Fibroblast of lung (primary cell): ENCODE measurements around the gene BTAF1. TPM values are rescaled to one million over a fixed set of nuclear protein-coding genes. Genes with fewer than 3 reads are reported as not detected.
A peak's percentile ranks its signal among the peaks of the same experiment; 100 is the strongest.

ENCODE experiments used
- DNase-seq, 2 donors: peaks; one replicate each; pipeline versions ENCODE4 v3.0.0 to v3.0.0-alpha.2; 2010; ENCODE audit warnings: low read depth in 2 of 2
- H2AFZ ChIP-seq: 2 replicates; pipeline ENCODE4 v1.5.1; 2012; ENCODE audit warnings: low read length, control low read depth, inconsistent platforms
- H3K27ac ChIP-seq: 2 replicates; pipeline ENCODE4 v1.5.1; 2011; ENCODE audit warnings: low read length, control low read depth; ENCODE audit not compliant: insufficient read depth
- H3K27me3 ChIP-seq: 2 replicates; pipeline ENCODE4 v1.5.1; 2011; ENCODE audit warnings: mild to moderate bottlenecking, low read length; ENCODE audit not compliant: control insufficient read depth, insufficient read depth
- H3K36me3 ChIP-seq: 2 replicates; pipeline ENCODE4 v1.5.1; 2011; ENCODE audit warnings: low read length; ENCODE audit not compliant: control insufficient read depth, insufficient read depth
- H3K4me1 ChIP-seq: 2 replicates; pipeline ENCODE4 v1.5.1; 2011; ENCODE audit warnings: low read length; ENCODE audit not compliant: control insufficient read depth, insufficient read depth; ENCODE audit errors: extremely low read depth
- H3K4me2 ChIP-seq: 2 replicates; pipeline ENCODE4 v1.5.1; 2011; ENCODE audit warnings: low read length, control low read depth; ENCODE audit not compliant: insufficient read depth; ENCODE audit errors: extremely low read depth
- H3K4me3 ChIP-seq, 4 experiments: fragments of 200-600 bp in 1 of 4; sonication (generic) in 1 of 4; replicated peaks in 1 of 4; 2 replicates each; pipeline ENCODE4 v1.5.1; 2011 to 2016; ENCODE audit warnings: low read length in 4 of 4, low read depth in 3 of 4, mild to moderate bottlenecking in 3 of 4, control low read depth in 2 of 4, inconsistent platforms in 1 of 4, mixed read lengths in 1 of 4; ENCODE audit not compliant: insufficient read depth in 1 of 4; ENCODE audit errors: control extremely low read depth in 1 of 4
- H3K79me2 ChIP-seq: 2 replicates; pipeline ENCODE4 v1.5.1; 2012; ENCODE audit warnings: mild to moderate bottlenecking, low read length, inconsistent platforms; ENCODE audit not compliant: control insufficient read depth, insufficient read depth
- H3K9ac ChIP-seq: 2 replicates; pipeline ENCODE4 v1.5.1; 2011; ENCODE audit warnings: mild to moderate bottlenecking, low read length, control low read depth; ENCODE audit not compliant: insufficient read depth
- H3K9me3 ChIP-seq: 2 replicates; pipeline ENCODE4 v1.5.1; 2012; ENCODE audit warnings: low read depth, low read length; ENCODE audit not compliant: control insufficient read depth, insufficient read depth
- H4K20me1 ChIP-seq: 2 replicates; pipeline ENCODE4 v1.5.1; 2011; ENCODE audit warnings: low read length; ENCODE audit not compliant: control insufficient read depth, insufficient read depth; ENCODE audit errors: extremely low read depth
- CTCF ChIP-seq, 2 donors: IDR thresholded peaks in 1 of 2; conservative IDR thresholded peaks in 1 of 2; 1 replicate in 1 of 2; 2 replicates in 1 of 2; pipeline ENCODE4 v1.5.1; 2011 to 2012; ENCODE audit warnings: low read length in 2 of 2, control low read depth in 1 of 2, inconsistent platforms in 1 of 2, low read depth in 1 of 2, mild to moderate bottlenecking in 1 of 2
- EZH2 ChIP-seq: IDR thresholded peaks from 2 replicates; pipeline ENCODE4 v1.5.1; 2012; ENCODE audit warnings: low read length, control low read depth, mild to moderate bottlenecking; ENCODE audit errors: missing control alignments
- polyA plus RNA-seq, 2 donors: library from polyadenylated mRNA; depleted of rRNA in 1 of 2; stranded (reverse) in 1 of 2; unstranded in 1 of 2; fragments of >200 nt; gene quantifications; 2 replicates each; pipeline ENCODE4 v1.2.1, GENCODE V29; 2011 to 2012; ENCODE audit warnings: missing spikeins in 1 of 2
- total RNA-seq: library from RNA; depleted of rRNA; stranded (reverse); fragments of >200 nt; gene quantifications from 2 replicates; pipeline ENCODE4 v1.2.1, GENCODE V29; 2014

Gene BTAF1
- total and polyA plus RNA-seq, 2 donors (not counting 1 experiment from before 2014, with no cell fraction given): 27.4 to 39.8 TPM

DNA sequence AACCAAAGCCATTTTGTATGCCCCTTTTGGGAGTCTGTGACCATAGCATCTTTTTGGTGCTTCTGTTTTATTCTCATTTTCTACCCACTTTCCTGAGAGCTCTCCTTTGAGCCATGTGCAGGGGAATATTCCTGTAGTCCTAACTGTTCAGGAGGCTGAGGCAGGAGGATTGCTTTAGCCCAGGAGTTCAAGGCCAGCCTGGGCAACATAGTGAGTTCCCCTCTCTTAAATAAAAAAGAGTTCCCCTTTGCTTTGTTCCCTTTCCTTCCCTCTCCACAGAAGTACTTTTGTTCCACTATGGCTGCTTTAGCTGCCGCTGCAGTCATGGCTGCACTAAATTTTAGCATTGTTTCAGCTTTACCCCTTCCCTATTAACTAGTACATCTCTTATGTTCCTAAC is 85.9 kb downstream of the BTAF1 start:
- Histone ChIP-seq H3K27me3 (no peaks in the 10 kb centered on the region), H3K27ac (no peak overlapping the region), H3K36me3 (peaks cover 2% of the 10 kb centered on the region), H3K4me2 (no peak overlapping the region), H3K9ac (no peak overlapping the region), H3K4me1 (no peaks in the 10 kb centered on the region), H3K4me3 (no peak overlapping the region), H3K79me2 (no peaks in the 10 kb centered on the region), H3K9me3 (no peaks in the 10 kb centered on the region), H4K20me1 (no peaks in the 10 kb centered on the region), H2AFZ (no peak overlapping the region)
- TF ChIP-seq EZH2 (no peak), CTCF (conservative IDR thresholded peaks at IDR 0.05 in 1 of 2, IDR thresholded peaks at IDR 0.05 in 1 of 2; ENCODE audit: low read depth in 1 of 2, low read length in 2 of 2) (no peak)
- no peak for DNase-seq

- no peaks in the 10 kb centered on the region for H3K4me1 ChIP-seq
- TF ChIP-seq CTCF (conservative IDR thresholded peaks at IDR 0.05 in 1 of 2, IDR thresholded peaks at IDR 0.05 in 1 of 2; ENCODE audit: low read depth in 1 of 2, low read length in 2 of 2): no peak
- no peak for TF ChIP-seq EZH2
- H3K27ac ChIP-seq: no peak overlapping the region
- H3K4me2 ChIP-seq: no peak overlapping the region
- no peaks in the 10 kb centered on the region for H3K9me3 ChIP-seq
- H3K27me3 ChIP-seq: no peaks in the 10 kb centered on the region
- H3K9ac ChIP-seq: no peak overlapping the region
- peaks cover 2% of the 10 kb centered on the region for H3K36me3 ChIP-seq
- H3K79me2 ChIP-seq: no peaks in the 10 kb centered on the region
- DNase-seq: no peak
- H4K20me1 ChIP-seq: no peaks in the 10 kb centered on the region
- no peak overlapping the region for H2AFZ ChIP-seq
- H3K4me3 ChIP-seq: no peak overlapping the region
Observed at GRCh38 chr10:92010047-92010735, 86.6 kb downstream of the BTAF1 start.

- H4K20me1 ChIP-seq: no peaks in the 10 kb centered on the region
- no peak overlapping the region for H2AFZ ChIP-seq
- peaks cover 4% of the 10 kb centered on the region for H3K36me3 ChIP-seq
- peak; percentile 56 to 77 for DNase-seq
- H3K27me3 ChIP-seq: no peaks in the 10 kb centered on the region
- no peak overlapping the region for H3K9ac ChIP-seq
- no peak overlapping the region for H3K4me3 ChIP-seq
- no peak overlapping the region for H3K27ac ChIP-seq
- no peaks in the 10 kb centered on the region for H3K4me1 ChIP-seq
- no peaks in the 10 kb centered on the region for H3K79me2 ChIP-seq
- H3K4me2 ChIP-seq: no peak overlapping the region
- no peaks in the 10 kb centered on the region for H3K9me3 ChIP-seq
- TF ChIP-seq CTCF (conservative IDR thresholded peaks at IDR 0.05 in 1 of 2, IDR thresholded peaks at IDR 0.05 in 1 of 2; ENCODE audit: low read depth in 1 of 2, low read length in 2 of 2) (no peak), EZH2 (no peak)
Observed at GRCh38 chr10:92011560-92012214, 88.1 kb downstream of the BTAF1 start.
